Colon (tissue), 2 donors: Measurements from ENCODE around the gene RAI1.
"Not testable (repeated sequence)": the region's sequence is repeated elsewhere in the genome, so short reads cannot be mapped to it uniquely, and the experiment has no call there.

Experiments
- FAIRE-seq: peaks from 2 replicates; lab custom pipeline; 2012; peaks lifted over from hg19 to GRCh38; lab: Jason Lieb, UNC
- donor health status: control.
- donor health status: control.

RAI1 gene

DNA sequence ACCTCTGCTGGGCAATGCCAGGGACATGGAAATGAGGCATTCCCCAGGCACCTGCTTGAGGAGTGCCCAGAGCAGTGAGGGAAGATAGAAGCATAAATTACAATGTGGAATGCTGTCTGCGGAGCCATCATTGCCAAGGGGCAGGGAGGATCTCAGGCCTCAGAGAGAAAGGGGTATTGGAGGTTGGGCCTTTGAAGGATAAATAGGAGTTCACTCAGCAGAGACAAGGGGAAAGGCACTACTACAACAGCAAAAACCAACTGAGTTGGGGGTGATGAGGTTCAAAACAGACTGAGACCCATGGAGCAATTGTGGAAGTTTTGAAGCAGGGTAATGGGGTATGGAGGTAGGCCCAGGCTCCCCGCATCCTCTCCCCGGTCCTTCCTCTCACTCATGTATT is 122.7 kb downstream of the RAI1 start:
- no peak for FAIRE-seq

DNA sequence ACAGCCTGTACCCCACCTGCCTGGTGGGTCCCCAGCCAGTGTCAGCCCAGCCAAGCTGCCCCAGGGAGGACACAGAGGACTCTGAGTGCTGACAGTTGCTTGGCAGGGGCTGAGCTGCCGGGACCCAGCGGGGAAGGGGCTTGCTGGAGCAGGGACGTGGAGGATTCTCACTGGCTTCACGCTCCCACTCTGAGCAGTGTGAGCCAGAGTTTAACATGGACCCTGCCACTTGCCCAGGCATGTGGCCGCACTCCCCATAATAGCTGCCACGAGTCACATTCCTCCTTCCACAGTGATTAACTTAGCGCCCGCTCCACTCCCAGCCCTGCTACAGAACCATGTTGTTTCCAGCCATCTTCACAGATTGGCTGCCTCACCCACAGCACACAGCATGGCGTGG is 124.3 kb downstream of the RAI1 start:
- FAIRE-seq = no peak

DNA sequence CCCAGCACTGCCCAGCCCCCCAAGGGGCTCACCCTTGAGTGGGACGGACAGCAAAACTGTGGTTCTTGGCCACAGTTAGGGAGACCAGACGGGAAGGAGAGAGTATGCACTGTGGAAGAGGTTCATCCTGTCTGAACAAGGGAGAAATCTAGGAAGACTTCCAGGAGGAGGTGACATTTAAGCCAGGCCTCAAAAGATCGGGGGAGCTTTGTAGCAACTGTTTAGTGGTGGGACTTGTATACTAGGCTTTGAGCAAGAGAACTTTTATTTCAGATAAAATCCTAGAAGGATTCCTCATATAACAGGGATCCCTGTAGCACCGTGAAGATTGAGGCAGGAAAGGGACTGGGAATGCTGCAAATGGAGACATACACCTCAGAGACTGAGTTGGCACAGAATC is 124.8 kb downstream of the RAI1 start:
- no peak for FAIRE-seq

DNA sequence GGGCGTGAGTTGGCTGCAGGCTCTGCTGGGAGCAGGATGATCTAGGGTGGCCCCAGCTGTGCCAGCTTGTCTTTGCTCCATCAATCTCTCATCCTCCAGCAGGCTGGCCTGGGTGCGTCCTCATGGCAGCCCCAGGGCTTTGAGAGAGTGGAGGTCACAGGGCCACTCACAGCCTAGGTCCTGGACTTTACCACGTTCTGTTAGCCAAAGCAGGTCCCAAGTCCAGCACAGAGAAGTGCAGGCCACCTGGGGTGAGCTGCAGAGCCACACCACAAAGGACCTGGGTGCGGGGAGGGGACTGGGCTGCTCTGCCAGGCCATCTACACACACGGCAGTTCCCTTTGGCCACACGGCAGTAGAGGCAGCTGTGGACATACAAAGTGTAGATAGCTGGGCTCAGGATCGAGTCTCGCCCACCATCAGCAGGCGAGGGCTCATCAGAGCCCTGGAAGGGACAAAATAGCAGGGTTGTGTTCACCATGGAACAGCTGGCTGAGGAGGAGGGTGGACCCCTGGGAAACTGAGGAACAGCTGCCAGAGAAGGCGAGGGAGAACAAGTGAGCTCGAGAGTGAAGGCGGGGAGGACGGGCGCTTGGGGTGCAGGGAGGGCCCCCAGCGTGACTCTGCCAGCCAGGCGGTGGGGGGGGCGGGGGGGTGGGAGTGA is 125.5 kb downstream of the RAI1 start:
- no peak for FAIRE-seq

DNA sequence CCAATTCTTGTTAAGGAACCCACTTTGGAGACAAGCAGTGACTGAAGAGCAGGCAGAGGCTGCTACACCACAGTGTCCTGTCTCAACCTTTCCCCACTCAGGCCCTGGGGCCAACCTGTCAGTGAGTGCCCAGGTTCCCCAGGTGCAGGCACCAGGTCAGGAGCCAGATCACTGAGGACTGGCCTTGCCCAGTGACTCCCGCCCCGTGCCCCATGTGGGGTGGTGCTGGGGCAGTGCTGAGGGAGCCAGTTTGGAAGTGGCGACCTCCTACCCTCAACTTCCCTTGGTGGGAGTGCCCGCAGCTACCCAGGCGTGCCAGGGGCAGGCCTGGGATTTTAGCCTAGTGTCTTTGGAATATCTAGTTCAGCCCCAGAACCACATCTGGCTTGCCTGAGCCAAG is 126.2 kb downstream of the RAI1 start:
- FAIRE-seq = no peak

DNA sequence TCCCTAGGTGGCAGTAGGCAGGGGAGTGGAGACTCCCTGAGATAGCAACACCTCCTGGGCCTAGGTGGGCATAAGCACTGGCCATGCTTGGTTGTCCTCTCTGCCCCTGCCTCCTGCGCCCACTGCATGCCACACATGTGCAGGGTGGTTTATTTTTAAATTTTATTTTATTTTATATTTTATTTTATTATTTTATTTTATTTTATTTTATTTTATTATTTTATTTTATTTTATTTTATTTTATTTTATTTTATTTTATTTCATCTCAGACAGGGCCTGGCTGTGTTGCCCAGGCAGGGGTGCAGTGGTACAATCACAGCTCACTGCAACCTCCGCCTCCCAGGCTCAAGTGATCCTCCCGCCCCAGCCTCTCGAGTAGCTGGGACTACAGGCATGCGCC is 126.9 kb downstream of the RAI1 start:
- not testable (repeated sequence) for FAIRE-seq

DNA sequence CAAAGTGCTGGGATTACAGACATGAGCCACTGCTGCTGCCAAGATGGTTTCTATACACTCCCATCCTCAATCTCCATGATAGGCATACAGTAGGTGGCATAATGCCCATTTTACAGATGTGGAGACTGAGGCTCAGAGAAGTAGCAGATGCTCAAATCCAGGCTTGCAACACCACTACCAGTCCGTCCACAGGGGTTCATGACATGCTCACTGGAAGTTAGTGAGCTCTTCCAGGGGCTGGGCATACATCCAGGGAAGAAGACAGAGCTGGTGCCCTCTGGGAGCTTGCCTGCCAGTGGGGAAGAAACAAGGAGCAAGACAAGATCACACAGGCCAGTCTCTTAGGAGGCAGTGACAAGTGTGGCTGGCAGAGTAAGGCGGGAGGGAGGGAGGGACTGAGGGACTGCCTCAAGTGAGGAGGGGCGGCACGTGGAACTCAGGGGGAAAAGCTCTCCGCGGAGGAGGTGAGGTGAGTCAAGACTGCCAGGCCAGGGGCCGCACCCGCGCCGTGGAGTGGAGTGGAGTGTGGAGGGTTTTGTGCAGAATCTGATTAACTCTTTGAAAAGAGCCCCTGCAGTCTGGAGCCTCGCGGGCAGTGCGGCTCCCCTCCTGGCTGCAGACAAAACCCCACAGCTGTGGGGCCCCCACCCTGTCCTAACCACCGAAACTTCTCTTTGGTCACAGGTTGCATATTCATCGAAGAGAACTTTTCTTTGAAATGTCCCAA is 127.6 kb downstream of the RAI1 start:
- no peak for FAIRE-seq

DNA sequence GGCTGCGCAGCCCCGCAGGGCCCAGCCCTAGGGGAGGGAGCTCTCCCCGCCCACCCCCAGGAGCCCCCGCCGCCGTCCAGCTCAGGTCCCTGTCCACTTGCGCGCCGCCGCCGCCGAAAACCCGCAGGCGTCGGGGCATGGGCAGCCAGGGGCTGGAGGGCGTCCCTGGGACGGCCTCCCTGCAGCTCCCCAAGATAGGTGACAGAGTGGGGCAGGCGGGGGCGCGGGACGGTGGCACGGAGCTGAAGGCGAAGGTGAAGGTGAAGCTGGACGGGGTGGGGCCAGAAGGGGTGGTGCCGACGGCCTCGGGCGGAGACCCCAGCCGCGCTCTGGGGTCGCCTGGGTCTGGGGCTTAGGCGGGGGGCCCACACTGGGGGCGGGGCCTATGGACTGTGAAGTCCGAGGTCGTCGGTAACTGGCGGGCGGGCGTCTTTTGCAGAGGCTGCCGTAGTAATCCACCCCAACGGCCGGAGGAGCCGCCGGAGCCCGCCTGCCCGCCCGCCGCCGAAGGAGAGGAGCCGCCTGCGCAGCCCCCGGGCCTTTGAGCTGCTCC is 128.3 kb downstream of the RAI1 start:
- FAIRE-seq = no peak

DNA sequence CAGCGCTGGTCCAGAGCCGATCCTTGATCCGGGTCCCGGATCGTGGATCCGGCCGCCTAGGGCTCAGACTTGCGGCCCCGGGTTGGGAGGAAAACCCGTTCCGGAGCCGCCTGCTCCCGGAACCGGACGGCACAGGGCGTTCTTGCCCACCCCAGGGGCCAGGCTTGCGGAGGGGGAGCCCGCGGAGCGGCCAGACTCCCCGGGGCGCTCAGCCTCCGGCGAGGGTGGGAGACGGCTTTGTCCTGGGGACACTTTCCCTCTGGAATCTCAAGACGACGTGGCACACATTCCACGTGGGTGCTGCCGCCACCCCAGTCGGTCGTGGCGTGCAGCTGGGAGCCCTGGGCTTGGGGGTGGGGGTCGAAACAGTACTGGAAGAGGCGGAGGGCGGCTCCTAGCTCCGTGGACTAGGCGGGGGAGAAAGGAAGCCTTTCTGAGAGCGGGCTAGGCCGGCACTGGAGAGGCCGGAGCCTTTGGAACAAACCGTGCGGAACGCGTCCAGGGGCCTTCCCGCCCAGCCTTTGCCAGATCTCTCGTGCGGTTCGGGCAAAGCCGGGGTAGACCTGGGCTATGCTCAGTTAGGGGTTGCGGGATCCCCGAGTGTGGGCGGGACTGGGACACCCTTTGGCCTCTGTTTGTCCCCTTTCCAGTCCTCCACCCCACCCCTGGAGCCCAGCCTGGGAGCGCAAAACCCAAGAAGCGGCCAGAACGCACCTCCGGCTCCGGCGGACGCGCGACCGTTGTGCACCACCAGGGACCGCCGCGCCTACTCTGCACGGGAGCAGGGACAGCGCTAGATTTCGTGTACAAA is 129.0 kb downstream of the RAI1 start:
- FAIRE-seq = no peak

DNA sequence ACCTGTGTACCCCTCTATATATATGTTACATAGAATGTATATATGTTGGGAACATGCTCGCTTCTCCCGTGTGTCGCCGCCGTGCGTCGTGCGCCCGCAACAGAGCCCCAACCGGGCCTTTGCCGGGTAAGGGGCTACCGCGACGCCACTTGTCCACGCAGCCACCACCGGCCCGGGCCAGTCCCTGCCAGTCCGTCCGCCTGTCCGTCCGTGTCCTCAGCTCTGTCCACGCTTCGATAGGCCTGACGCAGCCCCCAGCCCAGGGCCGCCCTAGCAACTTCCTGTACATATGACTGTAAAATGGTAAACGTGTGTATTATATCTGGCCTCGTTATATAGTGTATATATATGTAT is 129.6 kb downstream of the RAI1 start:
- no peak for FAIRE-seq

DNA sequence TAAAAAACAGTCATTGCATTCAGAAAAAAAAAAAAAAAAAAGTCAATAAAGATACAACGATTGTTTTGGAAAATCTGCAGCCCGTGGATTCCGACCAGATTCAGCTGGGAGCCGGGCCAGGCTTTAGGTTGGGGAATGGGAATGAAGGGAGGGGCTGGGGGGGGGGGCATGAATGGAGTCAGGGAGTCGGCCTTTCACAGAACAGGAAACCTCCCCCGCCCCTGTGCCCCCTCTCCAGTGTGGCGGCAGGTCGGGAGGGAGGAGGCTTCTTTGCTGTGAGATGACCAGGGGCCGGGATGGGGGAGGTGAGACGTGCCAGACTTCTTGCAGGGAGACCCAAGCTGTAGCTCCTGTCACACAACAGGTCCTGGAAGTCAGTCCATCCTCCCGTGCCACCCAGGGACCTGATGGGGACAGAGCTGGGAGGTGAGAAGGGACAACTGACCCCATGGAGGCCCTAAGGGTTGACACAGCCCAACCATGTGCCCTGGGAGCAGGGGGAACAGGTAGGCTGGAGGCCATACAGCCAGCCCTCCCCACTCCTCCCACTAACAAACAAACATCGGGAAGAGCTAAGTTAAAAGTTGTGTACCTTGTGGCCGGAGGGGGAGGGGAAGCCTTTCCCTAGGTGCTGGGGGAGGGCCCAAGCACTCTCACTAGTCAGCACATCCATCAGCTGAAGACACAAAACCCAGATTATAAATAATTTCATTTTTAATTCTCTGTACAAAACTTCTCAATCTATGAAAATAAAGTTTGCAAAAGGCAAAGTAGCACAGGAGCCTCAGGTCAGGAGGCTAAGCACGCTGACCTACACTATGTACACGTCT is 130.3 kb downstream of the RAI1 start:
- no peak for FAIRE-seq

DNA sequence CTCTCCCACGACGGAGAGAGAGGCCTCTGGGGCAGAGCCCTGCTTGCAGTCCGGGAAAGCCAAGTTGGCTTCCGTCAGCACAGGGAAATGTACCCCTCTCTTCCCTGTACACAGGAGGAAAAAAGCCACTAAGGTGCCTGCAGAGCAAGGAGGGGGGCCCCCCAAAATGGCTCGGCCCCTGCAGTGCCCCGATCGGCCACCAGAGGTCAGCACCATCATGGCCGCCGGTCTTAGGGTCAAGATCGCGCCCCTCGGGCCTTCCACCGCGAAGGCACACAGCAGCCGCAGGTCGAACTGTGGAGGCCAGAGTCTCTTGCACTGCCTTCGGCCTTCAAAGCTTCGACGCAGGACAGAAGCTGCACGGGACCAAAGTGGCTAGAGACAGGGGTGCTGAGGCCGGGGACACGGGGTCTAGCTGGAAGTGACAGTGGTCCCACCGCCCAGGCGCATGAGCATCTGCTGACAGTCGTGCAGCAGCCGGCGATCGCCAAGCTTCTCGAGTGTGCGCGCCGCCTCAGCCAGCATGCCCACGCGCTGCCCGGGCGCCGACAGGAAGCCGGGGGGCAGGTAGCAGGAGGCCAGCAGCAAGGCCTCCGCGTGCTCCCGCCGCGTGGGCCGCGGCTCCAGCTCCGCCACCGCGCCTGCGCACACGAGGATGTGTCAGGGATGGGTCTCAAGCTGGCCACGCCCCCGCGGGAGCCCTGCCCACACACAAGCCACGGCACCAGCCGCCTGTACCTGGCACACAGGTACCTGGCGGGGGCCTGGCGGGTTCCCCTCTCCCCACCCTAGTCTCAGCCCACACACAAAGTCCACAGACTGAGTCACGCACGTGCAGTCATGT is 131.2 kb downstream of the RAI1 start:
- no peak for FAIRE-seq

DNA sequence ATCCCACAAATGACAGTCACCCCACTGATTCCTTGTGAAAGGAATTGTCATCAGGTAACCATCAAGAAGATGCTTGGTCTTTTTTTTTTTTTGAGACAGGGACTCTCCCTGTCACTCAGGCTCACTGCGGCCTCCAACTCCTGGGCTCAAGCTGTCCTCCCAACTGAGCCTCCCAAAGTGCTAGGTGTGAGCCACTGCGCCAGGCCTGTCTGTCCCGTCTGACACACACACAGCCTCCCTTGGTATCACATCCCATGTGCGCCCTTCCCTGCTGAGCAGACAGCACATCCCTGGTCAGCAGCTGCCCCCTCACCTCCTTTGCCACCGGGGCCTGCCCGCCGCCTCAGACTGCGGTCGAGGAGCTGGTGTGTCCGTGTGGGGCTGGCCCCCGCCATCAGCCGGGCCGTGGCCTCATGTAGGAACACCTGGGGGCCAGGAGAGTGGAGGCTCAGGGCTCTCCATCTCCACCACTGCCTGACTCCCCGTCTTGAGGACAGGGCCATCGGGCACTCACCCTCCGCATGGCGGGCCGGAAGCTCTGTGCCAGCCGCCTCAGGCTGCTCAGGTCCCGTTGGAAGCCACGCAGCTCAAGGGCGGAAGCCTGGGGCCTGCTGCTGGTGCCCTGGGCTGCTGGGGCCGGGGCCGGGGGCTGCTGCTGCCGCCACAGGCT is 131.9 kb downstream of the RAI1 start:
- no peak for FAIRE-seq

DNA sequence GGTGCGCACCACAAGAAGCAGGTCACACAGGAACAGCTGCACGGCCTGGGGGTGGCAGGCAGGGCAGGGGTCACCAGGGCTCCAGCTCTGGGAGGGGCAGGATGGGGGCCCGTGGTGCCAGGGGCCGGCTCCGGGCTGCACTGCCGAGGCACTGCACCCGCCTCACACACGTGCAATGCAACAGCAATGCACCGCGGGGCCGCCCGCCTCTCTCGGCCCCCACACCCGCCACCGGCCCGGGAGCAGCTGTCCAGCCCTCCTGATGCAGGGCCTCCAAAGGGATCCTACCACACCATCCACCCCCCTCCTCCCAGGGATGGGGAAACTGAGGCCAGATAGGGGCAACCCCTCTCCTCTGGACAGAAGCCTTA is 132.5 kb downstream of the RAI1 start:
- FAIRE-seq = no peak

DNA sequence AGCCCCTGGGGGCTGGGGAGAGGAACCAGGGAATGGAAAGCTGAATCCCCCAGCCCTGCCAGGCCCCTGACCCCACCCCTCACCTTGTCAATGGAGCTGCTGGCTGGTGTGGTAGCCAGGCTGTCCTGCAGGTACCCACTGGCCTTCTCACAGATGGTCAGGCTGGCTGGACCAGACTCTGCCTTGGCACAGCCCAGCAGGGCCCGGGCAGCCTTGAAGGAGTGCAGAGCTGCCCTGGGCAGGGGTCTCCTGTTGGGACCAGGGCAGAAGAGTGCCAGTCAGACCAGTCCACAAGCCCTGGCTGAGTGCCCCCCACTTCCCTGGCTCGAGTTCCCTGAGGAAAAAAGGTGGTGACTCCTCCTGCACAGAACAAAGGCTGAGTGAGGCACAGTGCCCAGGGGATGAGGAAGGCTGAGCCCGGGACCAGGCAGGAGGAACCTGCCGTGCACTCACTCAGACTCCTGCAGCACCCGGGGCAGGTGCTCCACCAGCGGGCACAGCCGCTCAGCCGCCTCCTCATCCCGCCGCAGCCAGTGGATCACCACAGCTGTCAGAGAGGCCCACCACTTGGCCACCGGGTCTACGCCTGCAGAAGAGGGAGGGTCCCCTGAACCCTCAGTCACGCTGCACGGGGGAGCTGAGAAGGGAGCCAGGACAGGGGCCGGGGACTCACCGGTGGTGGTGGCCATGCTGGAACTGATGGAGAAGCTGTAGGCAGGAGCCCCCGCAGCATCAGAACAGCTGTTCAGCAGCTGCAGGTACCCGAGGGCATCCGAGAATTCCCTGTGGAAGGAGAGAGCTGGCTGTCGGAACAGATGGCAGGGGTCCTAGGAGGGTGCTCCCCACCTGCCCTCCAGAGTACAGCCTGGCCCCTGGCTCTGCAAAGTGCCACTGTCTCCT is 133.2 kb downstream of the RAI1 start:
- FAIRE-seq = no peak

DNA sequence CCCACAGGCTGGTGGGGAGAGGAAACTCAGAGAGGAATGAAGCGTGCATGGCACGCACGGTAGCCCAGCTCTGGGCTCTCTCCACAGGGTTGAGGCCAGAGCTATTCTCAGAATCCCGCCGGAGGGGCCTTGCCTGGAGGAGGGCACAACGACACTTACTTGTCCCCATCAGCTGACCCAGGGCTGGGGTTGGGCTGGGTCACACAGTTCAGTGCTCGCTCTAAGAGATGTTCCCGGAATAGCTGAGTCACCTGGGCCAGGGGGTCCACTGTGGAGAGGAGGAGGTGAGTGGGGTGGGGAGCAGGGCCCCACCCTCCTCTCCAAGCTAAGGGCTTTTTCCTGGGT is 133.8 kb downstream of the RAI1 start:
- no peak for FAIRE-seq

DNA sequence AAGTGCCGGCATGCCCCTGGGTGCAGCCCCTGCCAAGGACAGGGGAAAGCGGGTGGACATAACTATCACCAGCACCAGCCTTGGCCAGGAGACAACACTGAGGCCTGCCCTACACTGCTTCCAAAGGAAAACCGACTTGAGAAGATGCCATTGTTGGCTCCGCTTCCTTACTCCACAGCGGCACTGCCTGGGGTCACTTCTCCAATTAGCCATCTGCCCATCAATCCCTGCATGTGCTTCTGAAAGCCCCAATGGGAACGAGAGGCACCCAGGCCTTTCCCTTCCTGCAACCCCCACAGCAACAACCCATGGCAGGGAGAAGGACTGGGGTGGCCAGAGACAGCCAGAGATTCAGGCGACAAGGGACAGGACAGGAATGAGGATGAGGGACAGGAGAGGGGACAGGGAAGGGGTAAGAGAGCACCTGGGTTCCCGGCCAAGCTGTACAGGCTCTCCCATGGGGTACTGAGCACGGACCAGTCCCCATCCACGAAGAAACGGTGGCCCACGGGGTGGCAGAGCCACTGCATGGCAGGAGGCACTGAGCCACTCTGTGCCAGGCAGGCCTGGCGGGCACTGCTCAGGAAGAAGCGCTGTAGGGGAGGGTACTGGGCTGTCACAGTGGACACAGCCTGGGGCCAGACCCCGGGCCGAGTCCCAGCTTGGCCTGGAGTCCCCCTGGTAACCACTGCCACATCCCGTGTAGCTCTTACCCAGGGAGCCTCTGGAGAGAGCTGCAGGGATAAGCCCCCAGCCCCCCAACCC is 134.4 kb downstream of the RAI1 start:
- FAIRE-seq = no peak

DNA sequence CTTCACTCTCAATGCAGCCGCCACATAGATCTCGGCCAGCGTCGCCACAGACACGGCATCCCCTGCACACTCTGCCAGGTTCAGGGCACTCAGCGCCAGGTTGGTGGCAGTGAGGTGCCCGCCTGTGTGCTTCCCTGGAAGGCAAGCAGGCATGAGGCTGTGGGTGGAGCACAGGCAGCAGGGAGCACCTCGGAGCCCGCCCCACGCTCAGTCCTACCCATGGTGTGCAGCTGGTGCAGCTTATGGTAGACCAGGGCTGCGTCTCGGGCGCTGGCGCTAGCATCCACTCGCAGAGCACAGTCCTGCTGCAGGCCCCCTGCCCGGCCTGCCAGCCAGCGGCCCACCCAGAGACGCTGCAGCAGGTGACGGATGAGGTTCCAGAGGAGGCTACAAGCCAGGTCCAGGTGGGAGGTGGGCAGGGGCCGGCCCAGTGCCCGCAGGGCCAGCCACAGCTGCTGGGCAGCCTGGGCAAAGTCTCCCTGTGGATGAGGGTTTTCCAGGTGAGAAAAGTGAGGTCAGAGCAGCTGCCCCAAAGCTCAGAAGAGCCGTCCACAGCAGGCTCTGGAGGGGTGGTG is 135.1 kb downstream of the RAI1 start:
- no peak for FAIRE-seq
